ENCODE data around the gene UIMC1. TPM values are rescaled to one million over a fixed set of nuclear protein-coding genes. Genes with fewer than 3 reads are reported as not detected.
"Not testable (repeated sequence)": the region's sequence is repeated elsewhere in the genome, so short reads cannot be mapped to it uniquely, and the experiment has no call there.

Gene UIMC1
- polyA plus RNA-seq, 10 donors: 21.8 to 39.2 (median 29.0) TPM

DNA sequence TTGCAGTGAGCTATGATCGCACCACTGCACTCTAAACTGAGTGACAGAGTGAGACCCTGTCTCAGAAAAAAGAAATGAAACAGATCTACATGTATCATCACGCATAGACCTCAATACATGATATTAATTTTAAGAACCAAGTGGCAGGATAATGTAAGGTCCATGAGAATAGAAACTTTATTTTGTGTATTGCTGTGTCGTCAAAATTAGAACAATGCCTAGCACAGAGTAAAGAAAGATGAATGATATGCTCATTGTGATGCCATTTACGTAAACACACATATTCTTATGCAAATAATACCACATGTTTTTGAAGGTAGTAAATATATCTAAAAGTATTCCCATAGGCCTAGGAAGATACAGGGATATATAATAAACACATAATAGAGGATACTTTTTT lies 3.6 kb upstream of the UIMC1 start:
- DNase-seq: no peak

DNA sequence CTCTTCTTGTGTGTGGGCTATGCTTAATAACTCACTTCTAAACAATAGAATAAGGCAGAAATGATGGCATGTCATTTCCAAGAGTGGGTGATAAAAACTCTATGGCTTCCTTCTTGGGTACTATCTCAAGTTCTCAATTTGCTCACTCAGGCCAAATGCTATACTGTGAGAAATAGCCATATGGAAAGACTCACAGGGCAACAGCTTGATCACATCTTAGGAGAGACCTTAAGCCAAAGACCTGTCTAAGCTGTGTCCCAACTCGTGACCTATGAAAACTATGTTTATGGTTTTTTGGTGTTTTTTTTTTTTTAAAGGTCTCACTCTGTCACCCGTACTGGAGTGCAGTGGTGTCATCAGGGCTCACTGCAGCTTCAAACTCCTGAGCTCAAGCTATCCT lies 2.1 kb upstream of the UIMC1 start:
- DNase-seq: no peak

DNA sequence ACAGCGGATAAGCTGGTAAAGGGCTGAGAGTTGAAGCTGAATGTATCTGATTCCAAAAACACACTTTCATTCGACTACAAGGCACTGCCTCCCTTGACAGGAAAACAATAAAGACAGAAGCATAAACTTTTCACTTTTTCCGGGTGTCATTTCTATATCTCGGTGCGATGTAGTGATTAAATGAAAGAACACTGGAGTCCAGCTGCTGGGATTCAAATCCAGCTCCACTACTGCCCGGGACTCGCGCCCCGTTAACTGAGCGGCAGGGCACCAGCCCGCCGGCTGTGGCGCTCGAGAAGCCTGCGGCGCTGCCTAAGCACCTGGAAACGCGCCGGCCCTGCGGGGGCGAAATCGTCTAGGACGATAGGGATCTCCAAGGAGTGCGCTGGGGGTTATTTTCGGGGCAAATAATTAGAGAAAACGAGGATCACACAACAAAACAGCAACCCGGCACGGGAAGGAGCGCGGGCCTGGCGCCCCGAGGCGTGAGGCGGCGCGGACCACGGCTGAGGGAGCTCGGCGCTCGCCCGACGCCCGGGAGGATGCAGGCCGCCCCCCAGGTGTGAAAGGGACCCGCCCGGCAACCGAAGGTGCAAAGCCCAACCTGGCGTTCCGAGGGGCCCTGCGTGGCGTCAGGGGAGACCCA lies 837 bp downstream of the UIMC1 start:
- peak in 2 of 3 donors; percentile 81 to 87 for DNase-seq

DNA sequence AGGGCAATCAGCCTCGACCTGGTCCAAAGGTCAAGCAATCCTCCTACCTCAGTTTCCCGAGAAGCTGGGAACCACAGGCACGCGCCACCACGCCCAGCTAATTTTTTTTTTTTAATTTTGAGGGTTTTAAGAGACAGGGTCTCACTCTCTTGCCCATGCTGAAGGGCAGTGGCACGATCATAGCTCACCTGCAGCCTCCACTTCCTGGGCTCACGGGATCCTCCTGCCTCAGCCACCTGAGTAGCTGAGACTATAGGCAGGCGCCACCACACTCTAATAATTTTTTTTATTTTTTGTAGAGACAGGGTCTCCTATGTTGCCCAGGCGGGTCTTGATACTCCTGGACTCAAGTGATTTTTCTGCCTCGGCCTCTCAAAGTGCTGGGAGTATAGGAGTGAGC lies 1.6 kb downstream of the UIMC1 start:
- DNase-seq: no peak

DNA sequence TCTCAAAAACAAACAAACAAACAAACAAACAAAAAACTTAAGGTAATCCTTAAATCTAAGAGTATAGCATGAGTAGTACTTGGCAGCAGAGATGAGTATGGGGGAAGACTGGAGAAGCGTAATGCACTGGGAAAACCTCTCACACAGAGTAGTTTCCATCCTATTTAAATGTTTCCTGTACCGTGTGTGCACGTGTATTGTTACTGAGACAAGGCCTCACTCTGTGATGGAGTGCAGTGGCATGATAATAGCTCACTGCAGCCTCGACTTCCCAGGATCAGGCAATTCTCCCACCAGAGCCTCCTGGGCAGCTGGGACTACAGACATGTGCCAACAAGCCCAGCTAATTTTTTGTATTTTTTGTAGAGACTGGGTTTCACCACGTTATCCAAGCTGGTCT lies 2.9 kb downstream of the UIMC1 start:
- no peak for DNase-seq

DNA sequence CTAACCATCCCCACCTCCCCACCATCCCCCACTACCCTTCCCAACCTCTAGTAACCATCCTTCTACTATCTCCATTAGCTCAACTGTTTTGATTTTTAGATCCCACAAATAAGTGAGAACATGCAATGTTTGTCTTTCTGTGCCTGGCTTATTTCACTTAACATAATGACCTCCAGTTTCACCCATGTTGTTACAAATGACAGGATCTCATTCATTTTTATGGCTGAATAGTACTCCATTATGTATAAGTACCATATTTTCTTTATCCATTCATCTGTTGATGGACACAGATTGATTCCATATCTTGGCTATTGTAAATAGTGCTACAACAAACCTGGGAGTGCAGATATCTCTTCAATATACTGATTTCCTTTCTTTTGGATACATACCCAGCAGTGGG lies 7.1 kb downstream of the UIMC1 start:
- DNase-seq: not testable (repeated sequence)

DNA sequence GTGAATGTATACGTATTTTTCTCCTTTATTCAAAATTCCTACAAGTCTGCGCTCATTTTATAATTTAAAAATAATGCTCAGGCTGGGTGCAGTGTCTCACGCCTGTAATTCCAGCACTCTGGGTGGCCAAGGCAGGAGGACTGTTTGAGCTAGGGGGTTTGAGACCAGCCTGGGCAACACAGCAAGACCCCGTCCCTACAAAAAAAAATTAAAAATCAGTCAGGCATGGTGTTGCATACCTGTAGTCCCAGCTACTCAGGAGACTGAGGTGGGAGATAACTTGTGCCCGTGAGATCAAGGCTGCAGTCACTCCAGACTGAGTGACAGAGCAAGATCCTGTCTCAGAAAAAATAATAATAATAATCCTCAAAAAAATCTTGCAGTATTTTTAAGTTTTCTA lies 7.8 kb downstream of the UIMC1 start:
- DNase-seq: no peak

DNA sequence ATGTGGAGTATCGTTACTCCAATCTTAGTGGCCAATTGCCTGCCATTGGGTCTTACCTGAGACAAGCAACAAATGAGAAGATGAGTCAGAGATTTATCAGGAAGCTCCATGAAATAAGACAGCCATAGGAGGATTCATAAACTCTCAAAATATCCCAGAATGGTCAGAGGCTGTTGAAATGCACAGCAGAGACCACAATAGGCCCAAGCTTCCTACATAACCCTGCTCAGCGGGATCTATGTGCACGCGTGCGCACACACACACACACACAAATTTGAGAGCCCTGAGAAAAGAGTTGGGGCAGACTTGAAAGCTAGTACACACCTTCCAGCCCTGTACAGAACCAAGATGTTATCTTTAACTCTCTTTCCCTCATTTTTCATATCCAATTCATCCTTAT lies 9.8 kb downstream of the UIMC1 start:
- DNase-seq: no peak

DNA sequence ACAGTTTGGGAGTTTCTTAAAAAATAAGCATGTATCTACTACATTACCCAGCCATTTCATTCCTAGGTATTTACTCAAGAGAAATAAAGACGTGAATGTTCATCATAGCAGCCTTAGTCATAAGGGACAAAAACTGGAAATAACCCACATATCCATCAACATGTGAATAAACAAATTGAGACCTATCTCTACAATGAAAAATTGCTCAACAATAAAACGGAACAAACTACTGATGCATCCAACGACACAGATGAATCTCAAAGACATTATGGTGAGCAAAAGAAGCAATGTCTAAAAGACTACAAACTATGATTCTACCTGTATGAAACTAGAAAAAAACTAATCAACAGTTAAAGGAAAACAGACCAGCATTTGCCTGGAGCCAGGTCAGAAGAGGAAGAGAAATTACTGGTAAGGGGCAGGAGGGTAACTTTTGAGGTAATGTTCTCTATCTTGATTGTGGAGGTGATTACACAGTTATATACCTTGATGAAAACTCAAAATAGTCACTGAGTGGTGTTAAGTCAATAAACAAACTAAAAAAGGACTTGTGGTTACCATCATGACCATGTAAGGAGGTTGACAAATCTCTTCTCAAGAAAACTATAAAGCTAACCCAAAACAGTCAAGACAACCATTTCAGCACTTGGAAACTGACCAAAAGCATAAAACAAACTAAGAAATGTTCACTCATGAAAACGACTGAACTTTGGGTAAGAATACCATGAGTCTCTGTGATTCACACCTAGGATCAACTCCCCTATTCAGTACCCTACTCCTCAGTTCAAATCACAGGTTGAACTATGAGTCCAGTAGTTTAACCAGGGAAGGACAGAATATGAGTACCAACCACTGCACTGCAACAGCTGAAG lies 10.4 kb downstream of the UIMC1 start:
- no peak for DNase-seq

DNA sequence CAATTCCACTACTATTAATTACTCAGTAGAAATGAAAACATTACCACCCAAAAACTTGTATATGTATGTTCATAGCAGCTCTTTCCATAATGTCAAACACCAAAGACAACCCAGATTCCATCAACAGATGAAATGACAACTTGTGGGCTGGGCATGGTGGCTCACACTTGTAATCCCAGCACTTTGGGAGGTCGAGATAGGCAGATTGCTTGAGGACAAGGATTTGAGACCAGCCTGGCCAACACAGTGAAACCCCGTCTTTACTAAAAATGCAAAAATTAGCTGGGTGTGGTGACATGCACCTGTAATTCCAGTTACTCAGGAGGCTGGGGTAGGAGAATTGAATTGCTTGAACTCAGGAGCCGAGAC lies 11.5 kb downstream of the UIMC1 start:
- DNase-seq: no peak

DNA sequence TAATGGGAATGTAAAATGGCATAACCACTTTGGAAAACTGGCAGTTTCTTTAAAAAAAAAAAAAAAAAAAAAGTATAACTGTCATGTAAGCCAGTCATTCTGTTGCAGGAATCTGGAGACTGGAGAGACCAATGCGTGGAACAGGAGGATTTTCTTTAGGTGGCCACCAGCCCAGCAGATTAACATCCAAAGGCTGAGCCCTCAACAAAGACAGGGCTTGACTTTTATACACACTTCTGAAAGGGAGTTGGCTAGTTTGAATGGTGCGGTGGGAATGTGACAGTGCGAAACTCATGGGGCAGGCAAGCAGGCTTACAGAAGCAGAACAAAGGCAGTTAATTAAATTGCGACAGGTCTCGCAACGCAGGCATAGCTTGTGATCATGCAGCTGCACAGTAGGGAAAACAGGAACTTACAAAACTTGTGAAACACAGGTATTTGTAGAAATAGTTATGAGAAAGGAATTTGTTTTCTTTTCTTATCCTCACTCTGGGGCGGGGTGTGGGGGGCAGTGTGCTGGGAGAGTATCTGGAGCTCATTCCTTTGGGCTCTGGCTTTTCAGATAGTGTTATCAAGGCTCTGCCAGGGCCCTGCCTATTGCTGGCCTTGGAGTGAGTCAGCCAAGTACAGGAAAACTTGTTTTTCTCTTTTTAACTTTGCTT lies 12.0 kb downstream of the UIMC1 start:
- peak in 1 of 3 donors; percentile 19 for DNase-seq

DNA sequence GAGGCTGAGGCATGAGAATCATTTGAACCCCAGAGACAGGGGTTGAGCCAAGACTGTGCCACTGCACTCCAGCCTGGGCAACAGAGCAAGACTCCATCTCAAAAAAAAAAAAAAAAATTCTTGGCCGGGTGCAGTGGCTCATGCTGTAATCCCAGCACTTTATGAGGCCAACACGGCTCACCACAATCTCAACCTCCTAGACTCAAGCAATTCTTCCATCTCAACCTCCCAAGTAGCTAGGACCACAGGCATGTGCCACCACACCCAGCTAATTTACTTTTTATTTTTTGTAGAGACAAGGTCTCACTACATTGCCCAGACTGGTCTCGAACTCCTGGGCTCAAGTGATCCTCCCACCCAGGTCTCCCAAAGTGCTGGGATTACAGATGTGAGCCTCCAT lies 13.5 kb downstream of the UIMC1 start:
- not testable (repeated sequence) for DNase-seq

DNA sequence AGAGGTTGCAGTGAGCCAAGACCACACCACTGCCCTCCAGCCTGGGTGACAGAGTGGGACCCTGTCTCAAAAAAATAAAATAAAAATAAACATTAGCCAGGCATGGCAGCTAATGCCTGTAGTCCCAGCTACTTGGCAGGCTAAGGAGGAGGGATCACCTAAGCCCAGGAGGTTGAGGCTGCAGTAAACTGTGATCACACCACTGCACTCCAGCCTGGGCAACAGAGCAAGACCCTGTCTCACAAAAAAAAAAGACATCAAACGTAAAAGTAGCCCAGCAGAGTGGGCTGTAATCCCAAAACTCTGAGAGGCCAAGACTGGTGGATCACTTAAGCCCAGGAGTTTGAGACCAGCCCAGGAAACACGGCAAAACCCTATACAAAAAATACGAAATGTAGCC lies 19.0 kb downstream of the UIMC1 start:
- DNase-seq: no peak

DNA sequence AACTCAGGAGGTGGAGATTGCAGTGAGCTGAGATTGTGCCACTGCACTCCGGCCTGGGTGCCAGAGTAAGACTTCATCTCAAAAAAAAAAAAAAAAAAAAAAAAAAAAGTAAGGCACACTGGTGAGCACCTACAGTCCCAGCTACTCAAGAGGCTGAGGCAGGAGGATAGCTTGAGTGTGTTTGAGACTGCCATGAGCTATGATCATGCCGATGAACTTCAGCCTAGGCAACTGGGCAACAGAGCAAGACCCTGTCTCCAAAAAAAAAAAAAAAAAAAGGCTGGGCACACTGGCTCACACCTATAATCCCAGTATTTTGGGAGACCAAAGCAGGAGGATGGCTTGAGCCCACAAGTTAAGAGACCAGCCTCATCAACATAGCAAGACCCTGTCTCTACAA lies 20.3 kb downstream of the UIMC1 start:
- no peak for DNase-seq

DNA sequence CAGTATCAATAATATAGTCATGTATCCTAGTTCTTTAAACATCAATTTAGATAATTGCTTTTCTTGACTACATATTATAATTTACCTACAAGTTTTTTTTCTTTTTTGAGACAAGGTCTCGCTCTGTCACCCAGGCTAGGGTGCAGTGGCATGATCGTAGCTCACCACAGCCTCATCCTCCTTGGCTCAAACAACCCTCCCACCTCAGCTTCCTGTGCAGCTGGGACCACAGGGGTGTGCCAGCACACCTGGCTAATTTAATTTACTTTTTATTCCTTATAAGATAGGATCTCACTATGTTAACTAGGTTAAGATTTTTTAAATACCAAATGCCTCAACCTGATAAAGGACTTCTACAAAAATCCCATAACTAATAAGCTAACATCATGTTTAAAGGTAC lies 21.1 kb downstream of the UIMC1 start:
- DNase-seq: no peak

DNA sequence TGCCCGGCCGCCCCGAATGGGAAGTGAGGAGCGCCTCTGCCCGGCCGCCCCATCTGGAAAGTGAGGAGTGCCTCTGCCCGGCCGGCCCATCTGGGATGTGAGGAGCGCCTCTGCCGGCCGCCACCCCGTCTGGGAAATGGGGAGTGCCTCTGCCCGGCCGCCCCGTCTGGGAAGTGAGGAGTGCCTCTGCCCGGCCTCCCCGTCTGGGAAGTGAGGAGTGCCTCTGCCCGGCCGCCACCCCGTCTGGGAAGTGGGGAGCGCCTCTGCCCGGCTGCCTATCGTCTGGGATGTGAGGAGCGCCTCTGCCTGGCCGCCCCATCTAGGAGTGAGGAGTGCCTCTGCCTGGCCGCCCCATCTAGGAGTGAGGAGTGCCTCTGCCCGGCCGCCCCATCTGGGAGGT lies 22.4 kb downstream of the UIMC1 start:
- not testable (repeated sequence) for DNase-seq

DNA sequence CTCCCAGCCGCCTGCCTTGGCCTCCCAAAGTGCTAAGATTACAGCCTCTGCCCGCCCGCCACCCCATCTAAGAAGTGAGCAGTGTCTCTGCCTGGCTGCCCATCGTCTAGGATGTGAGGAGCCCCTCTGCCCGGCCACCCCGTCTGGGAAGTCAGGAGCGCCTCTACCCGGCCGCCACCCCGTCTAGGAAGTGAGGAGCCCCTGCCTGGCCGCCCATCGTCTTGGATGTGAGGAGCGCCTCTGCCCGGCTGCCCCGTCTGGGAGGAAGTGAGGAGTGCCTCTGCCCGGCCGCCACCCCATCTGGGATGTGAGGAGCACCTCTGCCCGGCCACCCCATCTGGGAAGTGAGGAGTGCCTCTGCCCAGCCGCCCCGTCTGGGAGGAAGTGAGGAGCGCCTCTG lies 23.0 kb downstream of the UIMC1 start:
- not testable (repeated sequence) for DNase-seq

DNA sequence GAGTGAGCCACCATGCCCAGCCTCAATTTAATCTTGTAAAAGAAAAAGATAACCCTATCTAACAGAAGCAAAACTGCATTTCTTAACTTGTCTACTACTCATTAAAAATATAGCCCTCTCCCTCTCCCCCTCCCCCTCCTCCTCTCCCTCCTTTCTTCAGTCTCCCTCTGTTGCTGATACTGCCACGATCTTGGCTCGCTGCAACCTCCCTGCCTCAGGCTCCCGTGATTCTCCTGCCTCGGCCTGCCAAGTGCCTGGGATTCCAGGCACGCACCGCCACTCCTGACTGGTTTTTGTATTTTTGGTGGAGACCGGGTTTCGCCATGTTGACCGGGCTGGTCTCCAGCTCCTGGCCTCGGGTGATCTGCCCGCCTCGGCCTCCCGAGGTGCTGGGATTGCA lies 23.5 kb downstream of the UIMC1 start:
- not testable (repeated sequence) for DNase-seq

DNA sequence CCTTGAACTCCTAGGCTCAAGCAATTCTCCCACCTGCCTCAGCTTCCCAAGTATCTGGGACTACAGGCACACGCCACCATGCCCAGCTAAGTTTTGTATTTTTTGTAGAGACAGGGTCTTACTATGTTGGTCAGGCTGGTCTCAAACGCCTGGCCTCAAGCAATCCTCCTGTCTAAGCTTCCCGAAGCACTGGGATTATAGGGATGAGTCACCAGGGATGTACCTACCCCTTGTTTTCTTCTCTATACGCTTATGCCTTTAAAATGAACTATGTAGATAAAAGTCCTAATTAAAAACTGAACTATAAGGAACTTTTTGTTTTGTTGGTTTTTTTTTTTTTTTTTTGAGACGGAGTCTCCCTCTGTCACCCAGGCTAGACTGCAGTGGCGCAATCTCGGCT lies 25.8 kb downstream of the UIMC1 start:
- no peak for DNase-seq

DNA sequence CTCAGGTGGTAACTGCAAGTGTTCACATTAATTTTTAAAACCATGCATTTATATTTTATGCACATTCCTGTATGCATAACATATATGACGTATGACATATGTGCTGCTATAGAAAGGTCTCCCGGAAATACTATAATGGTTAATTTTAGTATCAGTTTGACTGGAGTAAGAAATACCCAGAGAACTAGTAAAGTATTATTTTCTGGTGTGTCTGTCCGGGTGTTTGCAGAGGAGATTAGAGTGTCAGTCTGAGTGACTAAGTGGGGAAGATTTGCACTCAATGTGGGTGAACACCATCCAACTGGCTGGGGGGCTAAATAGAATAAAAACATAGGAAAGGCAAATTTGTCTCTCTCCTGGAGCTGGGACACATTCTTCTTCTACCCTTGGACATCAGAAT lies 26.9 kb downstream of the UIMC1 start:
- no peak for DNase-seq

DNA sequence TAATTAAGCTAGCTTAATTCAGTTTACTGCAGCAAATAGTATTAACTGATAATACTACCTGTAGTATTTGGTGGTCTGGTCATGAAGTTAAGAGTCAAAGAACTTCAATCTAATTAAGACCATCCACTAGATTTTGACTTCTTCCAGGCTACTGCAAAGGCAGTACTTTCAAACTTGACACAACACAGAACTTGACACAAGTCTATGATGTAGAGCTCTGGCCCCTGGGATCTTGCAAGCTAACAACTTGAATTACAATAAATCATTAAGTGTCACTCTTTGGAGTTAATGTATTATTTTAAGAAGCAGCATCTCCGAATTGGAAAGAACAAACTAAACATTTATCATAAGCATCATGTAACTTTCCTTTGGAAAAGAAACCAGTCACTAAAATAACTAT lies 40.9 kb downstream of the UIMC1 start:
- DNase-seq: no peak

DNA sequence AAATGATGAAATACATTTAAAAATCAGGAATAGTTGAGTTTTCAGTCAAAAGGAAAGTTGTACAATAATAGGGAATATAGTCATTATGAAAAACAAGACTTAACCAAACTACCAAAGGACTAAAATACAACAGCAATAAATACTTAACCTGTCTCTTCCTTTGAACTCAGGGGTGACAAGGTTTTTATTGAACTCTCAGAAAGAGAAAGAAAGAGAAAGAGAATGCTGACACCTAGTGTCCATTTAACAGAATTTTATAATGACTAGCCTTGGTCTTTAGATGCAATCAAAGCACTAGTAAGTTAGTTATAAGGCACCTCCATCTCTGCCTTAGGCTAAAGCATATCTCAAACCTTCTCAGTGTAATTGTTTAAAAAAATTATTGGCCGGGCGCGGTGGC lies 47.5 kb downstream of the UIMC1 start:
- DNase-seq: peak; percentile 10 to 29 (median 11)

DNA sequence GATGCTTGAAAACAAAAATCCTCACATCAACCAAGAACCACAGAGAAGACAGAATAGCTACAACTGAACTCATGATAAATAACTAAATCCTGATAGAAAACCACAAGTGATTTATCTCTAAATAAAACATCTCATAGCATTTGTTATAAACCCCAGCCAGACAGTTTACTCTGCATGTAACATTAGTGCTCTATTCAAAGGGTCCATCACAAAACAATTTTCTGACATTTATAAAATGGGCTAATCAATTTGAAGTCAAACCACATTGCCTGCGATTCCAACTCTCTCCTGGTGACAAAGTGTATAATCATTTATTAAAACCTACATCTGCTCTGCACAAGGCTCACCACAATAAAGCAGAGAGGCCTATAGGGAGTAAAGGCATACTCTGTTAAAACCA lies 49.8 kb downstream of the UIMC1 start:
- no peak for DNase-seq

Data from muscle of back (tissue), 11 donors.